HEK293T (cell line): ENCODE measurements around the gene PBX2.

Experiments used
- ARNT ChIP-seq: fragments of 450-650 bp; IDR thresholded peaks from 2 replicates; pipeline ENCODE4 v1.6.1; 2017; ENCODE audit warnings: mild to moderate bottlenecking
- BHLHE40 ChIP-seq: fragments of 450-650 bp; IDR thresholded peaks from 2 replicates; pipeline ENCODE4 v1.6.1; 2016; ENCODE audit warnings: mild to moderate bottlenecking, moderate library complexity, borderline replicate concordance
- FOXK2 ChIP-seq: fragments of 450-650 bp; IDR thresholded peaks from 2 replicates; pipeline ENCODE4 v1.6.1; 2016; ENCODE audit warnings: mild to moderate bottlenecking
- NFRKB ChIP-seq: fragments of 450-650 bp; IDR thresholded peaks from 2 replicates; pipeline ENCODE4 v1.6.1; 2016; ENCODE audit warnings: mild to moderate bottlenecking, moderate library complexity
- SP1 ChIP-seq: fragments of 450-650 bp; IDR thresholded peaks from 2 replicates; pipeline ENCODE4 v1.6.1; 2017
- SUZ12 ChIP-seq: fragments of 450-650 bp; IDR thresholded peaks from 2 replicates; pipeline ENCODE4 v1.6.1; 2016; ENCODE audit warnings: mild to moderate bottlenecking
- TARDBP ChIP-seq: fragments of 450-650 bp; IDR thresholded peaks from 2 replicates; pipeline ENCODE4 v1.6.1; 2016
- ZNF384 ChIP-seq: fragments of 450-650 bp; IDR thresholded peaks from 2 replicates; pipeline ENCODE4 v1.6.1; 2016

- TF ChIP-seq FOXK2 (no peak), TARDBP (no peak), ARNT (no peak), ZNF384 (no peak), SUZ12 (no peak), NFRKB (no peak), SP1 (no peak), BHLHE40 (no peak)
Observed at GRCh38 chr6:32158052-32158451, 31.9 kb downstream of the PBX2 start.
